HG02970 (cell line): ENCODE results near the gene EEFSEC.

Experiments
- ATAC-seq: cut with Tn5 transposase; IDR thresholded peaks from one replicate; pipeline ENCODE4 v1.9.1; 2021; ENCODE audit warnings: mild to moderate bottlenecking, moderate library complexity, moderate number of reproducible peaks; ENCODE audit not compliant: unreplicated experiment, low FRiP score

EEFSEC gene

GRCh38 chr3:128379367-128380160 is 226.3 kb downstream of the EEFSEC start:
- ATAC-seq: no peak

GRCh38 chr3:128380295-128380694 is 227.0 kb downstream of the EEFSEC start:
- no peak for ATAC-seq

DNA sequence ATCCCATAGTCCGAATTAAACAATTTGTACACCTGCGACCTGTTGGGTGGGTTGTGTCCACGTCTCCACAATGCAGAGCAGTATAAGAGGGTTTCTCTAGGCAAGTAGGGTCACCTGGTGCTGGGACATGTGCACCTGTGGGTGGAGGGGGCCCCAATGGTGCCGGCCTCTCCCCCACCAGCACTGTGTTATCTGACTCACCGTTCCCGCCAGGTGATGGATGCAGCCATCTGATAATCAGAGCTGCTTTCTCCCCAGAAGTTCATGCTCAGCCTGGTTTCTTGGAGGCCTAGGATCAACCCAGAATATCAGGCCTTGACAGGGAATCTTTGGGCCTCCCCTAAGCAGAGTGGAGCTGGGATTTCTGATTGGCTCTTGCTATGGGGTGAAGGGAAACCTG is 227.4 kb downstream of the EEFSEC start:
- no peak for ATAC-seq

DNA sequence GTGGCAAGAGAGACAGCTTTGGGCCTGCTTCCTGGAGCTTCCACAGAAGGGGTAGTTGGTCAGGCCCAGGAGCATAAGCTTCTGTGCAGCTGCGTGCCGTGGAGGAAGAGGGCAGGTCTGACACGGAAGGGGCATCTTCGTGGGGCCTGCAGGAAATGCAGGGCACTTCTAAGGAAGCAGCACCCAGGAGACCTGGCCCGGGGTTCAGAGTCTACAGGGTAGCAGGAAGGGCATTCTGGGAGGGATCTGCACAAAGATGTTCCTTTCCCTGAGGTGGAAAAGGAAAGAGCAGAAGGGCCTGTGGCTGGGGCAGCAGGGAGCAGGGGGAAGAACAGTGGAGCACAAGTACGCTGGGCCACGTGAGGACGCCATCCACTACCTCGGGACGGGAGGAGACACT is 228.3 kb downstream of the EEFSEC start:
- no peak for ATAC-seq

DNA sequence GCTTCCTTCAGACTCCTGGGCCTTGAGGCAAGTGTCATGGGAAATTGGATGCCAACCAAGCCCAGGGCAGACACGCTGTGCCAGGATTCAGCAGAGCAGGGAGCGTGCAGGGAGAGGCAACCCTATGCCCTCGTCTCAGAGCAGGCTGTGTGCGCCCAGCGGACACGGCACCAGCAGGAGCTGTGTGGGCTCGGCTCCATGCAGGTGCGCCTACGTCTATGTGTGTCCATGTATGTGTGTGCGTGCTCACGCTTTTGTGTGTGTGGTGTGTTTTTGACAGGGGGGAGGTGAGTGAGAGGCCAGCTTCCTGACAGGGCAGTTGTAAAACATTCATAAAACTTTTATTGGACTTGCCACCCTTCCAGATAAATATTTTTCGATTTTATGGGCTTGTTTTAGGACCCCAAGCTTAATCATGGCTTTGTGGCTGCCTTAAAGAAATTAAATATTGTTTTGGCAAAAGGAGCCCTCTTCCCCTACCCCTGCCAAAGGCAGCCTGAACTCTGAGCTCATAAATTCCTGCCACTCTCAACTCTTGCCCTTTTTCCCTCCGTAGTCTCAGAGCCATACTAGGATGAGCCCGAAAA is 229.0 kb downstream of the EEFSEC start:
- no peak for ATAC-seq

GRCh38 chr3:128383316-128384235 is 230.3 kb downstream of the EEFSEC start:
- ATAC-seq: no peak

DNA sequence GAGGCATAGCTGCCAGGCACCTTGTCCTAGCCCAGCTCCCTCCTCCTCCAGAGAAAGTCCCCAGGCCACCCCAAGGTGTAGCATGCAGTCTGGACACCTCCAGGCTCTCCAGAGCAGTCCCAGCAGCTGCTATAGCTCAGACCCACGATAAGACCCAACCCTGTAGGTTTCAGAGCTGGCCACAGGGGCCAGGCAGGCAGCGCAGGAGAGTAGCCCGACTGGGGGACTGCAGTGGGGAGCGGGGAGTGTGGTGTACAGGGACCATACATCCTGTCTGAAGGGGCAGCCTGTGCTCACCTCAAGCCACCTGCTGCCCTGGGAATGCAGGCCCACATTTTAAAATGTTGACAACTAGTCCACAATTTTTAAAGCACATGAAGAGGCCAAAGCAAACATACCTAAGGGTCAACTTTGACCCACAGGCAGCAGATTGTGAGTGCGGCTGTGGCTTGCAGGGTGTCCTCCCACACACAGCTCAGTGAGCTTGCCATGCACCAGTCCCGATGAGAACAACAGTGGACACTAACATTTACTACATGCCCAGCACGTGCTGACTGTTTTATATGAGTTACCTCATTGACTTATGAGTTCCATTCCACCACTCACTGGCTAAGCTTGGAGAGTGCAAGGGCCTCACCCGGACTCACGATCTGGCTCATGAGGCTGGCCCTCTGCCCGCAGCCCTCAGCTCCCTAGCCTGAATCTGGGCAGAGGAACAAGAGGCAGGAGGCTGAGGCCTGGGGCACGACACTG is 232.0 kb downstream of the EEFSEC start:
- no peak for ATAC-seq

- no peak for ATAC-seq
These were observed 235.7 kb downstream of the EEFSEC start for GRCh38 chr3:128388932-128389331.

GRCh38 chr3:128390867-128391266 is 237.6 kb downstream of the EEFSEC start:
- ATAC-seq: no peak

DNA sequence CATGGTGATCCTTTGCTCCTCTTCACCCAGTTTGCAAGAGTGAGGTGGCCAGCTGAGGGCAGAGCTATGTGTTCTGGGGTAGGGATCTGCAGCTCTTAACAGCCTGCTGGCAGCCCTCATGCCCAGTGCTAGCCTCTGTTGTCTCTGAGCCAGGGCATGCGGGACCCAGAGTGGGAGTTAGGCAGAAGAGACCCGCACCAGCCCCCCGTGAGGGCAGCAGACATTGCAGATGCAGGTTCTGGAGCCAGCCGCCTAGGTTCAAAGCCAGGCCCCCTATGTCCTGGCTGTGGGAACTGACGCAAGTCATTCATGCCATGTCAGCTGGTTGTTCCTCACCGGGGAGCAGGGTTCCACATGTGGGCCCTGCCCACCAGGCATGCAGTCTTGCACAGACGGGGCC is 238.7 kb downstream of the EEFSEC start:
- no peak for ATAC-seq

GRCh38 chr3:128392818-128393544 is 239.7 kb downstream of the EEFSEC start:
- ATAC-seq: no peak

GRCh38 chr3:128394033-128394432 is 240.8 kb downstream of the EEFSEC start:
- no peak for ATAC-seq

GRCh38 chr3:128395046-128395445 is 241.8 kb downstream of the EEFSEC start:
- no peak for ATAC-seq

- no peak for ATAC-seq
These were observed 242.3 kb downstream of the EEFSEC start for GRCh38 chr3:128395500-128396162.

DNA sequence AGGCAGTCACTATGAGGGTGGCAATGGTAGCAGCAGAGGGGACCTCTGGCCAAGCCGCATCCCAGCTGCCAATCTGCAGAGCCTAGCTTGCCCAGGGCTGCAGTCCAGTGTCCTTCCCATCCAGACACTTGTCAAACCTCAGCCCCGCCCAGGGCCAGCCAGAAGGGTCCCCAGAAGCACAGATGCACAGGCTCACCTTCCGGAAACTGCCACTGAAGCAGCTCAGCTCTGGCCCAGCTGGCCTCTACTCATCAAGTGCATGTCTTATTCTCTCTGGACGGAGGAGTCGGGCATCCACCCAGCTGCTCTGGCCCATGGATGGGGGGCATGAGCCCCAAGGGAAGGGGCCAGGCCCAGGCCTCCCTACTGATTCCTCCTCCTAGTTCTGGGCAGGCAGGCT is 244.2 kb downstream of the EEFSEC start:
- no peak for ATAC-seq

- ATAC-seq: no peak
These were observed 245.3 kb downstream of the EEFSEC start for GRCh38 chr3:128398586-128398985.

GRCh38 chr3:128399221-128399915 is 246.1 kb downstream of the EEFSEC start:
- ATAC-seq: no peak

- ATAC-seq: no peak
These were observed 247.4 kb downstream of the EEFSEC start for GRCh38 chr3:128400671-128401070.

DNA sequence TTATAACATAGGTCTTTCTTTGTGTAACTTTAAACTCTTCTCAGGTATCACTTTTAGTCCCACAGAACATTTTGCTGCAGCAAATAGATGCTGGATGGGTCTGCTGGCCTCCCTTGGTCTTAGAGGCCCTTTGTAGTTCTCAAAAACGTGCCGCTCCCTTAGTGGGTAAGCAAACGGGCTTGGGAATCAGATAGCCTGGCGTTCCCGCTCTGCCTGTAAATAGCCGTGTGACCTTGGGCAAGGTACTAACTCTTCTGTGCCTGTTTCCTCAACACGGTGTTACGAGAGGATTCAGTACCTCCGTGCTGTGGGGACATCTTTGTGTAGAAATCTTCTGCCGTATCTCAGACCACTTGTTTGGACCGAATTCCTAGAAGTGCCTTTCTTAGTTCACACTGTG is 249.0 kb downstream of the EEFSEC start:
- ATAC-seq: no peak
